HG03097 (cell line): ENCODE results near the gene DNAJC21.

Experiments
- ATAC-seq: cut with Tn5 transposase; IDR thresholded peaks from one replicate; pipeline ENCODE4 v1.9.1; 2021; ENCODE audit not compliant: unreplicated experiment, low FRiP score

DNAJC21 gene

GRCh38 chr5:34929134-34929719, at the start of gene DNAJC21:
Gene DNAJC21, plus strand, starts transcription at chr5:34929559. Its CDS starts 261 bp downstream, at chr5:34929820.
- ATAC-seq: peak; percentile 89

DNA sequence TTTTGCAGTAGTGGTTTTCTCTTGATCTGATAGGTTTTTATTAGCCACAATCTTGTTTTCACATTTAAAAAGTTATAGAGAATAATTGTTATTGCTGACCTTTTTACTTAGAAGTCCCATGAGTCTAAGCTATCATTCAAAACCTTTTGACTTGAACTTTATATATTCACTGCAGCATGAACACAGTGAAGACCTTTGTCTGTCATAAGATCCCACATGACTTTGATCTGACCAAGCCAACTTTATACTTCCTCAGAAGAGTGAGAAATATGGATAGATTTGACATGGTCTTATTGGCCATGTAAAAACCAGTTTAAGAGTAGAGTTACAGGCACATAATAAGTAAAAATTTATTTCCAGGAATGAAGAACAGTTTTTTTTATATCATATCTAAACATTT, 48.1 kb upstream of the DNAJC21 start:
- ATAC-seq: no peak

GRCh38 chr5:34886392-34887119, 42.8 kb upstream of the DNAJC21 start:
- ATAC-seq: no peak

- ATAC-seq: no peak
These were observed 40.0 kb upstream of the DNAJC21 start for GRCh38 chr5:34889394-34889793.

DNA sequence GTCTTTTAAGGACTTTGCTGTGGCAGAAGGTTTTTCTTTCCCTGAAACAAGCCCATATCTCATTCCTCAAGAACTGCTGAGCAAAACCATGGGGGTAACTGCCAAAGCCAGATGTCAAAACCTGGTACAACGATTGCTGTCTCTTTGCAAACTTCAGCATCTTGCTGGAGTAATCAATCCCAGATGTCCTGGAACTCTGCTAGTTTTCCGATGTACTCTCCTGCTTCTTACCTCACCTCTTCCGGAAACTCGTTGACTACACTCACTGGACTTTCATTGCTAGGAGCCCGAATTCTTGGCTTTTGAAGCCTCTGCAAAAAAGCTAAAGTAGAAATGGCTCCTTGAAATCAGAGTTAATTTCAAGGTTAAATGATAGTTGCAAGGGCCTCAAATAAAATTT, 37.4 kb upstream of the DNAJC21 start:
- ATAC-seq: no peak

DNA sequence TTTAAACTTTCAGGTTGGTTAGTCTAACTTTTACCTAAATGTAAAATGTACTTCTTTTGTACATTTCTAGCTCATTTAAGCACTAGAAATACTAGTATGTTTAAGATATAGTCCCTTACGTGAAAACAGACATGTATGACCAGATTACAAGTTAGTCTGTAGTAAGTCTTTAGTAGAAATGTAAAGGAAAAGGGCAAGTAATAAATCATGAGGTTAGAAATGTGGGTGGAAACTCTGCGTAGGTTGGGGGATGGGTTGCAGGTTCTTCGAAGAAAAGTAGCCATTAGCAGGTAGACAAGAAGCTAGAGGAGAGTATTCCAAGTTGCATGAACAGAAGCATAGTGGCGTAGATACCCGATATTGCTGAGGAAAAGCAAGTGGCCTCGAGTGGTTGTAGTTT, 36.9 kb upstream of the DNAJC21 start:
- ATAC-seq: no peak

DNA sequence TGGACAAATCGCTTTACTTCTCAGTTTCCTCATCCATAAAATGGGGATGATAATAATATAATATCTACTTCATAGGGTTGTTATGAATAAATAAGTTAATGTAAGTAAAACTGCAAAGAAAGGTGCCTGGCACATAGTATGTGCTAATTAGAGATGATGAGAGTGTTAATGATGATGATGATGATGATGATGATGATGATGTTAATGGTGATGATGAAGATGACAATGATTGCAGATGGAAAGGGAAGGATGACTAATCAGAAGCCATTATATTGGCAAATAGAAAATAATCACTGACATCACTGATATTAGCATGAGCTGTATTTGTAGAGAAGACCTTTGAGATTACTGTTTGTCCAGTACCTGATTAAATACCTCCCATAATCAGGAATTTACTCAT, 34.6 kb upstream of the DNAJC21 start:
- no peak for ATAC-seq

DNA sequence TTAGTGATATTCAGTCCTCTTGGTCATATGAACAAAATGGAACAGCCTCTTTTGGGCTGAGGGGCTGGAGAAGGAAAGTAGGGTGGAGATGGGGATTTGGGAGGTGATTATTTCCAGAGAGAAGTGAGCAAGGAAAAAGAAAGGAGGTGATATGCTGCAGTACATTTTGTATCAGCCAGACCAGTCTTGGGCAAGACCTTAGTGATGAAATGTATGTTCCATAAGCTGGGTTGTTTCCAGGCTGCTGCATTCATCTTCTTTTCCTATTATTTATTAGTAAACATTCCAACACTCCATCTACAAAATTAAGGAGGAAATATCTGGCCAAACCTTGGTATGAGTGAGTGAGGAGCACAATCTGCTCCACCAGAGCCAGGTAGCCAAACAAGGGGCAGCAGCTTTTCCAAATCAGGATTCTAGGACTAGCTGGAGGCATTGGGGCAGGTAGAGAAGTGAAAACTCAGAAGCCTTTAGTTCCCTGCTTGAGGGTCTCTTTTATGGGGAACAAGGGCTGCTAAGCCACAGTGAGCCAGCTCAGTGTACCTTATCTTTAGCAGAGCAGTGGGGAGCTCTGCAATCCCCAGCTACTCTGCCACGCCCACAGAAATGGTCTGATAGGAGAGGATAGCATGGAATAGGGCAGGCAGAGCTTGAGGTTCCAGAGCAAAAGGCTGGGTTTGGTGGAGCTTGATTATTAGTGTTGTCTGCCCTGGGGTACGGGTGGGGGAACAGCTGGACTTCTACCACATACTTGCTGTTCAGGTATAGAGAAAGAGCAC, 33.5 kb upstream of the DNAJC21 start:
- no peak for ATAC-seq

GRCh38 chr5:34897646-34898045, 31.7 kb upstream of the DNAJC21 start:
- ATAC-seq: no peak

- ATAC-seq: peak; percentile 75
These were observed 31.0 kb upstream of the DNAJC21 start for GRCh38 chr5:34898258-34898895.

- ATAC-seq: no peak
These were observed 30.3 kb upstream of the DNAJC21 start for GRCh38 chr5:34899066-34899465.

GRCh38 chr5:34900652-34901051, 28.7 kb upstream of the DNAJC21 start:
- ATAC-seq: no peak

GRCh38 chr5:34903260-34903659, 26.1 kb upstream of the DNAJC21 start:
- no peak for ATAC-seq

GRCh38 chr5:34905564-34905963, 23.8 kb upstream of the DNAJC21 start:
- no peak for ATAC-seq

- no peak for ATAC-seq
These were observed 16.3 kb upstream of the DNAJC21 start for GRCh38 chr5:34913072-34913471.

DNA sequence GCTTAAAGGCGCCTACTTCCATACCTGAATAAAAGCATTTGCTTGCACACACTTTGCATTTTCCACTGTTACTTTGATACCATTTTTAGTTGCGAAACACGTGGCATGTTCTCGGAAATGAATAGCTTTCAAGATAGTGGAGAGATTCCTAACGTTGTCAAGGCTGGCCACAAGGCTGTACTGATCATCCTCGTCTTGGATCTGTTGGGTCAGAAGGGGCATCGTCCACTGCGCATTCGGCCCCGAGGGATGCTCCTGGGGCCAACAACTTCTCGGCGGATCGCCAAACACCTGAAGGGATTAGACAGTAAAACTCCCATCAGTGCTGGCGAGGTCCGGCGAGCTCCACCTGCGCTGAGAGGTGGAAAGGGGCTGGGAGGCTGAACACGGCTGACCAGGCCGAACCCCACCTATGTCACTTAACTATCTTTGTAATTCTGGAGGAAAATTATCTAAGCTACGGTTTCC, 14.7 kb upstream of the DNAJC21 start:
- ATAC-seq: peak; percentile 15

GRCh38 chr5:34915139-34915855, 14.1 kb upstream of the DNAJC21 start, which contains the start of the genes BRIX1 and RAD1:
Gene BRIX1, plus strand, starts transcription at chr5:34915711. Its CDS starts 28 bp downstream, at chr5:34915739.
Gene RAD1, minus strand, starts transcription at chr5:34915504. Its CDS starts 612 bp downstream, at chr5:34914892.
- ATAC-seq: peak; percentile 99

DNA sequence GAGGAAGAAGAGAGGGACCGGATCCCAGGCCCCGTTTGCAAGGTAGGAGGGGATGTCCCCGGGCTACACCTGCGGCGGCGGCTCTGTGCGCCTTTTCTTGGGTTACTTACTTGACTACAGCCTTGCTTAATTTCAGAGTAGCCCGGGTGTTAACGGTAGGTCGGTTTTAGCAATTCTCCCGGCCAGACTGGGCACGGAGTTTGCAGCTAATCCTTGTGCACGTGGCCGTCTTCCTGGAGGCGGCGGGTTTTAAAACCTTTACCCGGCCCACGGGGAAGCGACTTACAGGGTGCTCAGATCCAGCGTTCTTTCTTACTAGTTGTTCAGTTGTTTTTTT, 13.5 kb upstream of the DNAJC21 start:
- peak; percentile 7 for ATAC-seq

GRCh38 chr5:34916518-34916917, 12.8 kb upstream of the DNAJC21 start:
- ATAC-seq: no peak

DNA sequence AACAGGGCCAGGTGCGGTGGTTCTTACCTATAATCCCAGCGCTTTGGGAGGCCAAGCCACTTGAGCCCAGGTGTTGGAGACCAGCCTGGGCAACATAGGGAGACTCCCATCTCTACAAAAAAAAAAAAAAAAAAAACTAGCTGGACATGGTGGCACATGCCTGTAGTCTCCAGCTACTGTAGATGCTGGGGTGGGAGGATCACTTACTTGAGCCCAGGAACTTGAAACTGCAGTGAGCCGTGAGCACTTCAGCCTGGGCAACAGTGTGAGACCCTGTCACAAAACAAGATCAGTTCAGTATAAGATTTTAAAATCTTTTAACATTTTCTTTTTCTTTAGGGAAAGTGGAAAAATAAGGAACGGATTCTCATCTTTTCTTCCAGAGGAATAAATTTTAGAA, 11.3 kb upstream of the DNAJC21 start:
- no peak for ATAC-seq
